NCI-H524 treated with DMSO at 0.1 percent for 48 hours (cell line): ENCODE data around the gene CCDC194.

ENCODE experiments used
- DNase-seq: peaks from one replicate; lab custom pipeline; 2025; lab: John Stamatoyannopoulos, UW

CCDC194 gene

DNA sequence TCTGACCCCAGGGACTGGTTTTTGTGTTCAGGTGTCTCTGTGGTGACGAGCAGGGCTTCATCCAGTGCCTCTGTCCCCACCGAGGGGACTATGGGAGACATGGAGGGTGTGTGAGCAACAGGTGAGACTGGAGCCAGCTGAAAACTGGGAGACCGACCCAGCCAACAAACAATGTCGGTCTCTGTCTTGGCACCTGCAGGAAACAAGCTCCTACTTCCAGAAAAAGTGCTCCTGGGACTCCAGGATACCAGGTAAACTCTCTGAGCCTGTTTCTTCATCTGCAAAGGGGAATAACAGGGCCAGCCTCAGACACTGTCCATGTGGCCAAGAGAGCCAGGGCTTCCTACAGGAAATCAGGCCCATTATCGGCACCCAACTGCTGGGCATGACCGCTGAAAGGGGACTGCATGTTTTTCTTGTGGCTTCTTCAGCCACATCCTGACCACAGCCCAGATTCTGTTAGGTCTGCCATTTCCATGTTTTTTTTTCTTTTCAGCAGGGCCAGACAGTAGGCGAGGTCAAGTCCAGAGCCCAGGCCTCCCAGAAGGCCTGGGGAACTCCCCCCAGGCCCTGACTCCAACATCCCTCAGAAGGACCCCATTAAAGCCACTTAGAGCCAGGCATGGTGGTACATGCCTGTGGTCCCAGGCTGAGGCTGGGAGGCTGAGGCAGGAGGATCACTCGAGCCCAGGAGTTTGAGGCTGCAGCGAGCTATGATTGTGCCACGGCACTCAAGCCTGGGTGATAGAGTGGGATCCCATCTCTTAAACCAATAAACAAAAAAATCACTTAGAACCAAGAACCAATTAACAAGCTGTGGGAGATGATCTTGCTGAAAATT is 12.3 kb upstream of the CCDC194 start:
- DNase-seq: no peak

DNA sequence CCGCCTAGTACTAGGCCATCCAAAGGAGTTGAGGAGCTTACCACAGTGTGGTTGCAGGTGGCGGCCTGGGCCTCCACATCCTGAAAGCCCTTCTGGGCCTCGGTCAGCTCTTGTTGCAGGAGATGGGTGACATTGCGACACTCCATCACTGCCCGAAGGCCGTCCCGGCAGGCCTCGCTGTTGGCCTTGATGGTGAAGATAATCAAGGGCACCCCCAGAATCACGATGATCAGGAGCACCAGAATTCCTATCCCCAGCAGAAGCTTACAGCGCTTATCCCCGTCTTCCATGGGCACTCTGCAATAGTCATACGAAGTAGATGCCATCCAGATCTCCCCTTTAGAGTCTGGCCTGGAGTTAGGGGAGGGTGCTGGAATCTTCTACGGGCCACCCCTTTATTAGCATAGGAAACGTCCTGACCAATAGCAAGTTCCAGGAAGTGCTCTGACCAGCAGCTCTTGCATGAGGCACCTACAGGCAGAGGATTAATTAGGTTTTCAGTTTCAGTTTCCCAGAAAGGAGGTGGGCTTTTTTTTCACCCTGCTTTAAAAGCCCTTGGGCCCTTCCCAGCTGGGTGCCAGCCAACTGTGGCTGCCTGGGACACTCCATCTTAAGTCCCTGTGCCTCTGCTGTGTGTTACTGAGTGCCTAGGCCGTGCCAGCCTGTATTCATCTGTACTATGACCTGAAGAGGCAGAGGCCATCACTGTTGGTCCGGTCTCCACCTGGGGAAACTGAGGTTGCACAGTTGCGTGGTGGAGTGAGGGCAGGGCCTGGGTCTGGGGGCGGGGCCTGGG is 11.5 kb upstream of the CCDC194 start, which contains the start of gene BST2:
Gene BST2, minus strand, starts transcription at position 381 of the 796 bp plus-strand sequence. Its CDS starts 55 bp downstream, at position 326.
- no peak for DNase-seq

DNA sequence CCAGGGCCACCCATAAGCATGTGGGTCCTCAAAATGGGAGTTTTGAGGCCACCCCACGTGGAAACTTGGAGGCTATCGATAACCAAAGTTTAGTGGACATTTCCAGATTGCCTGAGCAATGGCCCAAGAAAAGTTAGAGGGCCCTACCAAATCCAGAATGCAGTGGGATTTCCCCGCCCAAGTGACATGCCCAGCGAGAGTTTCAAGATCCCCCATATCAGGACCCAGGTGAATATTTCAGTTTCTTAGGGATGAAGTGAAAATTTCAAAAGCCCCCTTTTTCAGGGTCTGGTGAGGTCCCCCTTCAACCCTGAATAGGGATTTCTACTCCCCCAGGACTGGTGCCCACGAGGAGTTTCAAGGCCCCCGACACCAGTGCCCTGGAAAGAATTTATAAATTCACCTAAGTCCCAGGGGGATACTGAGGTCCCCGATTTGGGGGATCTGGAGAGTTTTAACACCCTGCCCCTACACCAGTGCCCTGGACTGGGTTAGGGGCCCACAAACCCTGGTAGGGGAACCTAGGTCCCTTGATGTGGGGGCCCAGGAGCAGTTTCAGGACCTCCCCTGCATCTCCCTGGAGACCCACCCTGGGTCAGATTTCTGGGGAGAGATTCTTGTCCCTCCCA is 10.7 kb upstream of the CCDC194 start:
- no peak for DNase-seq

DNA sequence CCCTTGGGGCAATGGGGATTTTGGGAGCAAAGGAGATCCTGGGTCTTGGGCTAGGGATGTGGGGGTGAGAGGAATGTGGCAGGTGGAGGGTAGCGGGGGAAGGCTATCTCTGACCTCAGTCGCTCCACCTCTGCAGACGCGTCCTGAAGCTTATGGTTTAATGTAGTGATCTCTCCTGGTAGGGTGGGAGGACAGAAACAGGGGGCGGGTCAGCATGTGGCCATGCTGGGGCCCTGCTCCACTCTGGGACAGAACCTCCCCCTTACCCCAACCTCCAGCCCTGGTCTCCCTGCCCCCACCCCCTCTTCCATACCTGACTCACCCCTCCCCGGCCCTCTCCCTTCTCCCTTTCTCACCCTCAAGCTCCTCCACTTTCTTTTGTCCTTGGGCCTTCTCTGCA is 10.0 kb upstream of the CCDC194 start:
- no peak for DNase-seq

DNA sequence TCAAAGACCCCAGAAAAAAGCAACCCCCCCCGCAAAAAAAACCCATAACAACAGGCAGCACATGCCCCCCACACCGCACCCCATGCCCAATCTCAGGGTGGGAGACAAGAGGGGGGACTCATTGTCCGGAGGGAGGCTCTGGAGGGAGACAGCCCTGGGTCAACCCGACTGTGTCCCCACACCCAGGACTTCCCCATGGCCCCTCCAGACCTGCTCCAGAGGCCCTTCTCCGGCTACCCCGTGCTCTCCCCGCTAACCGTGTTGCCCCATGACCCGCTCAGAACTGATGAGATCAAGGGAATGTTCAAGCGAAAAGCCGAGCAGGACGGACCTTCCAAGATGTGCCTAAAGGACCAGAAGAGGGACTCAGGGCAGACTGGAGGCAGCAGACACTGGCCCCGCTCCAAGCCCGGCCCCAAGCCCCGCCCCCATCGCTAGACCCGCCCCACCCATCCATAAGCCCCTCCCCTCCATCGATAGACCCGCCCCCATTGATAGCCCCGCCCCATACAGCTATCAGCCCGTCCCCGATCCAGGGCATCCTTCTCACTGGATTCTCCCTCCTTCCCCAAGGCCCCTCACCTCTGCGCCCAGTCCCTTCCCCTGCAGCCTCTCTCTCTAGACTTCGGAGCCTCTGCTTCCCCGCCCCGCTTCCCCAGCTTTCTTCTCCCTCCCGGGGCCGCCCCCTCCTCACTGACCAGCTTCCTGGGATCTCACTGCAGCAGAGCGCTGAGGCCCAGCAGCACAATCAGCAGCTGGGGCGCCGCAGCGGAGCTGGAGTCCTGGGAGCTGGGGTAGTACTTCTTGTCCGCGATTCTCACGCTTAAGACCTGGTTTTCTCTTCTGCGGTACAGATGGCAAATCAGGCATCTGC is 9.2 kb upstream of the CCDC194 start:
- no peak for DNase-seq

DNA sequence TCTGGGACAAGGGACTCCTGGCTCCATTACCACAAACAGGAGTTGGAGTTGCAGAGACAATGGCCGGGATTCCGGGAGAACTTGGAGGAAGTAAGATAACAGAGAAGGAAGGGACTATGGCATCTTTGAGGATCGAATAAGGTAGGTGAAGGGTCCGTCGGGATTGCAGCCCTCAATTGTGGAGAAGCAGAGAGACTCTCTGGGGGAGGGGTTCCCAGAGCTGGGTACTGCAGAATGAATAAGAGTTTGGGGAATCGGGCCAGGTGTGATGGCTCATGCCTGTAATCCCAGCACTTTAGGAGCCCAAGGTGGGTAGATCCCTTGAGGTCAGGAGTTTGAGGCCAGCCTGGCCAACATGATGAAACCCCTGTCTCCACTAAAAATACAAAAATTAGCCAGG is 7.6 kb upstream of the CCDC194 start:
- no peak for DNase-seq

DNA sequence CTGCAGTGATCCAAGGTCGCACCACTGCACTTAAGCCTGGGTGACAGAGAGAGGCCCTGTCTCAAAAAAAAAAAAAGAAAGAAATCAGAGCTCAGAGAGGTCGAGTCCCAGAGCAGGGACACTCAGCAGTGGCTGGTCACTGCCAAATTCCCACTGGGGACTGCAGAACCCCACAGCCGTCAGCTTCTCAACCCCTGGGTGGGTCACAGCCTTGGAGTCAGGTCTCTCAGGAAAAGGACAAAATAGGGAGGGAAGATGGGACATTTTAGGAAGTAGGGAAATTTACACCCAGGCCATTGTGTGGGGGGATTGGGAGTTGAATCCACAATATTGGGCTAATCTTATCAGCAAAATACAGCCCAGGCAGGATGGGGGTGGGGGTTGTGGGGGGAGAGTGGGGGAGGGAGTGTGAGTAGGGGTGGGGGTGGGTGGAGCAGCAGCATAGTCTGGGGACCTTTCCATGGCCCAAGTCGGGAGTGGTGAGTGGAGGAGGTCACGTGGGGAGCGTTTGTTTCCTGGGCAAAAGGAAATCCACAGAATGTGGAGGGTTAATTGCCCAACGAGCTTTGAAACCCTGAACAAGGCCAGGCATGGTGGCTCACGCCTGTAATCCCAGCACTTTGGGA is 5.0 kb upstream of the CCDC194 start:
- no peak for DNase-seq

DNA sequence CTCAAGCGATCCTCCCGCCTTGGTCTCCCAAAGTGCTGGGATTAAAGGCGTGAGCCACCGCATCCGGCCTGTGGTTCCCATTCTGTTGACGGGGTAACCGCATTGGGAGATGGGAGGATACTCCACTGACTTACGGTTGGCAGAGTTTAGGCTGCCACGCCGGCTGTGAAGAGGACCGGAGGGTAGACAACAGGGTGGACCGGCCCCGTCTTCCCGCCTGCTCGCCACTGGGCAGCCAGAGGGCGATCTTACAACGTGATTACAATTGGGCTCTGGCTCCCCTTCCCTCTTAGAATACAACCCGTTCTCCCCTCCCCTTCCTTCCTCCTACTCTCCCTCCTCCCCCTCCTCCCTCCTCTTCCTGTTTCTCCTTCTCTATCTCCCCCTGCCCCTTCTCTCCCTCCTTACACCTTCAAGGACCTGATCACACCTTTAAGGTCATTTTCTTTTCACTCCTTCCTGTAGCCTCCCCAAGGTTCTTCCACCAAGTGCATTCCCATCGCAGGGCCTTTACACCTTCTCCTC is 957 bp upstream of the CCDC194 start:
- no peak for DNase-seq

DNA sequence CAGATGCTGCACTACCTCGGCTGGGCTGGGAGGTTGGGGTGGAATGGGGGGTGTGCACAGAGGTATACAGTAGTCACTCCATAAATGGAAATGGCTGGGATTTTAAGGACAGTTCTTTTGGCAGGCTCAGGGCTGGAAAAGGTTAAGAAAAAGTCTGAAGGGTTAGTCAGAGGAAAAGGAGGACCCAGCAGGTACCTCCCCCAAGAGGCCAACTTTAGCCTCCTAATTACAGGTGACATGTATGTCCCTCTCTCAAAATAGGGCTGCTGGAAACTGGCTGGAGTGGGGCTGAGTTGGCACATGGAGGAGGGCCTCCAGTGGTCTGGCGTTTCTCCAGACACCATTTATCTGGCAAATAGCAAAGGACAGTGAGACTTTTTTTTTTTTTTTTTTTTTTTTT is 994 bp downstream of the CCDC194 start:
- no peak for DNase-seq

DNA sequence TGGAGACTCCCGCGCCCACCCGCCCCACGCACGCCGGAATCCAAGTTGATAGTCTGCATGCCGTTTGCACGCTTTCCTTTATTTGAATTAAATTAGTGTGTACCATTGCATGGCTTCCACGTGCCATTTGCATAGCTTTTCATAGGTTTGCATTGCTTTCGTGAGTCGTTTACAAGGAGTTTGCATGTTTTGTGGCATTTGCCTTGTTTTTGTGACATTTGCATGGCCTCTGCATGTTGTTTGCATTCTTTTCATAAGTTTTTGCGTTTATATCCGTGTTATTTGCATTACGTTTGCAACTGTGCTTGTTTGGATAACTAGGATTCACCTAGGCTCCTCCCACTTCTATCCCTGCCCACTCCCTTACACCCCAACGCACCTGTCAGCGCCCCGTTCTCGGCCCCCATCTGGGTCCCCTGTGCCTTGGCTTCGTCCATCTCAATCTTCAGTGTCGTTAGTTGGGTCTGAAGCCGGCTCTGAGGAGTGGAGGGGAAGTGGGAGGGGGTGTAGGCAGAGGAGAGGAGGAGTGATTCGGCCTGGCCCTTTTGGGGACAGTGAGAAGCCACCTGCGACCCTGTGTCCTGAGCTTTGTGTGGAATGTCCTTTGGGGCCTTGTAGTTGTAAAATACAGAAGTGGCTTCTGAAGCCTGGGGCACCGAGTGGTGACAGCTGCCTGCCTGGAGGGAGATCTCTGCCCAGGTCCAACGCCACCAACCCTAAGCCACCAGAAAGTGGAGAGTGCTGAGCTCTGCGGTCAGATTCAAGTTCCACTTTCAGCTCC is 2.4 kb downstream of the CCDC194 start:
- no peak for DNase-seq

DNA sequence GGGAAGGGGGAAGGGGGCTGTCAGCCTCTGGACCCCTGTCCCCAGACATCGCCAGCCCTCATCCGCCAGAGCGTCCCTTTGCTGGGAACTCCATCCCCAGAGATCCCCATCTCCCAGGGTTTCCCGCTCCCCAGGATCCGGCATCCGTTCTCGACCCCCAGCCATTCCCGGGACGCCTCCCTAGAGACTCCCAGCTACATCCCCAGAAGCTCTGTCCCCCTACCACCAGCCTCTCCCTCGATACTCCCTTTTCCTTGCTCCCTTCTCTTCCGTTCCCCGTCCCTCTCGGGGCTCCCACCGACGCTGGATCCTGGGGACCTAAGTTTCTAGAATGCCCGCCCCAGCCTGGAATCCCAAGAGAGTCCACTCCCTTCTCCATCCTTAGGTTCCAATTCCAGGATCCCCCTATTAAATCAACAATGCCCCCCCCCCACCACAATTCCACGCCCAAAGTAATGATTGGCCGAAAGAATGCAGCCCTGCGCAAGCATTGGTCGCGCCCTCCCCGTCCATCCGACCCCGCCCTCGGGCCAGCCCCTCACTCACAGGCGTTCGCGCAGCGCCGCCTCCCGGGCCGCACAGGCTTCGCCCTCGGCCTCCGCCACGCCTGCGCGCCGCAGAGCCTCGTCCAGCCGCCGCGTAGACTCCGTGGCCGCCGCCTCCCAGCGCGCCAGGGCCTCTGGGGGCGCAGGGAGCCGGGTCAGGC is 3.2 kb downstream of the CCDC194 start:
- DNase-seq: peak; percentile 54

DNA sequence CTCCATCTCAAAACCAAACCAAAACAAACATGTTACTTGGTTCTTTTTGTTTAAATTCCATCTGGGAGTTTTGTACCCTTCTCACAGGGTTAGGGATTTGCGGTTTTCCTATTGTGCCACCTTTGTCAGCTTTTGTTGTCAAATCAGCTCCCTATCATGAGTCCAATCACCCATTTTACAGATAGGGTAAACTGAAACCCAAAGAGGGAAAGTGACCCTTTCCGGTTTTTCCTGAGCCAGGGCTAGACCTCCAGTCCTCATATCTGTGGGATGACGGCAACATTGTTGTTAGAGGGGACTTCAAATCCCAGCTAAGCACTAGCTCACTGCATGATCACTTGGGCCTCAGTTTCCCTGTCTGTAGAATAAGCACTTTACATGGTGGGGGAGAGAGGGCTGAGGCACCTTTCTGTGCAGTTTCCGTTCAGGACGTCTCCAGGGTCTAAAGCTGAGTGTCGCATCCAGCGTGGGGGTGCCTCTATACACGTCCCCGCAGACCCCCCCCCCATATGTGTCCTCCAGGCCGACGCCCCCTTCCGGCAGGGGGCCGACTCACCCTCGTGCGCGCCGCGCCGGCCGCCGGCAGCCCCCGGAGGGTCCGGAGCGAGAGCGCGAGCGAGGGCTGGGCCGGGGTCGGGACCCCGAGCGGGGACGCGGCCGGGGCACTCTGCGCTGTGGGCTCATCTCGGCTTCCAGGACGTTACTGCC is 3.9 kb downstream of the CCDC194 start:
- DNase-seq: no peak

DNA sequence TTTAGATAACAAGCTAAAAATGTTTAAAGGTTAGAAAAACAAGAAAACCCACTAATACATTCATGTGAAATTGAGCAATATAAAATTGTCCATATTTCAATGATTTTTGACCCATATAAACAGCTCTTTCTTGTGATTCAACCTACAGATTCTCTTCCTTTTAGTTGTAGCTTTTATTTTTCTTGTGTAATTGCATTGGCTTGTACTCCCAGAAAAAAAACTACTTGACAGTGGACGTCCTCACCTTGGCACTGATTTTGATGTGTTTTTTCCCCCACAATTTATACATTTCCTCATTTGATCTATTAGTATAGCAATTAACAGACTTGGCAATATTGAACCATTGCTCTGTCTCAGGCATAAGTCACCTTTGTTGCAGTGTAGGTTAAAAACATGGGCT is 4.7 kb downstream of the CCDC194 start:
- no peak for DNase-seq

DNA sequence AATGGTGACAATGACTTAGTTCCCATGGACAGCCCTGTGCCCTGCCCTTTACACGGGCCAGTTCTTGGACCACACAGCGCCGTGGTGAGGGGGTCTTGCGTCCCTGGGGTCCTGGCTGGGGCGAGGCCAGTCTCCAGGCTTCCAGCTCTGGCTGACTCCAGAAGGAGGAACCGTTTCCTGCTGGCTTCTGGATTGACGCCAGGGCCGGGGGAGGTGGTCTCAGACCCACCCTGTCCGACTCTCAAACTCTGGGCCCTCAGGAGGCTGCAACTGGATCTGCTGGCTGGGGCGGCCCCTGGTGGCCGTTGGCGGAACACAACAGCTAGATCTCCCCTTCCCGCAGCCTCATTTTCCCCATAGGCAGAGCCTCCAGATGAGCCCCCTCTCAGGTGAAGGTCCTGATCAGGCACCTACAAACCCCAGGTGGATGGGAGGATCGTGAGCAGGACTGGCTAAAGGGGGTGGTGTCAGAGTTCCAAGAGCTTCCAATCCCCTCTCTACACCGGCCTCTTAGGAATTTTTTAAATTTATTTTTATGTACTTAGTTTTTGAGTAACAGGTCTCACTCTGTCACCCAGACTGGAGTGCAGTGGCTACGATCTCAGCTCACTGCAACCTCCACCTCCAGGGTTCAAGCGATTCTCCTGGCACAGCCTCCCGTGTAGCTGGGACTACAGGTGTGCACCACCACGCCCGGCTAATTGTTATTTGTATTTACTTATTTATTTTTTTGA is 8.0 kb downstream of the CCDC194 start:
- no peak for DNase-seq

DNA sequence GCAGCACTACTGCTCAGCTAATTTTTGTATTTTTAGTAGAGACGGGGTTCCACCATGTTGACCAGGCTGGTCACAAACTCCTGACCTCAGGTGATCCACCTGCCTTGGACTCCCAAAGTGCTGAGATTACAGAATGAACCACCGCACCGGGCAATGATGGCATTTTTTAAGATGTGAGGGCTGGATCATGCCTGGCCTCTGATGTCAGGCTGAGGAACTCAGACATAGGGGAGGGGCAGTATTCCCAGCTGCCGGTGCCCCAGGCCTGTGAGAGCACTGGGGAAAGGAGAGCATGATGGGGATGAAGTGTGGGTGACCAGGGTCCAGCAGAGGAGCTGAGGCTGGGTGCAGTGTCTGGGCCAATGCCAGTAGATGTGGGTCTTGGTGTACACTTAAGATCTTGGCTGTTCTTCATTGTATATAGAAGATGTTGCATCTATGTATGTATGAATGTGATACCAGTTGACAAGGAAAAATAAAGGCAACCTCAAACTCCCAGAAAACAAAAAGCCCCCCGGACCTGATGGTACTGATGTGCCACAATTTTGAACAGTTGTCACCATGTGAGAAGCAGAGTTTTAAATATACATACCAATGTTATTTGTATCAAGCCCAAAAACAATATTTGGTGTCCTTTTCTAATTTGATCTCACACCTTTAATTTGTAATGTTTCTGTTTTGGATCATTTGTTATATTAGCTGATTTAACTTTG is 13.4 kb downstream of the CCDC194 start:
- DNase-seq: no peak

DNA sequence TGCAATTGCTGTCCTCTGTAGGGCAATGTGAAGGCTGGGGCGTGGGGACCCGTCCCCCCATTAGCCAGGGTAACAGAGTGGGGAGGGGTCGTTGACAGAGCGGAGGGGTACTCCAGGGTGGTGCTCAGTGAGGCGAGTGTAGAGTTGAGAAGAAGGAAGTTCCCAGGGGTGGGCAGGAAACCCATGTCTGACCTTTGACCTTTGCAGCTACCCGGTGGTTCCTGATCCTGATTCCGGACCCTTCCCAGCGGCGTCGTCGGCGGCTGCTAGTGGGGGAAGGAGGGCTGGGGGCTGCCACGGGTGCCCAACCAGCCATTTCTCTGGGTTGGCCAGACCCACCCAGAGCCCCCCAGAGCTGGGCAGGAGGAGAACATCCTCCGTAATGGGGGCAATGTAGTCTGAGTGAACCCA is 14.8 kb downstream of the CCDC194 start:
- DNase-seq: no peak

DNA sequence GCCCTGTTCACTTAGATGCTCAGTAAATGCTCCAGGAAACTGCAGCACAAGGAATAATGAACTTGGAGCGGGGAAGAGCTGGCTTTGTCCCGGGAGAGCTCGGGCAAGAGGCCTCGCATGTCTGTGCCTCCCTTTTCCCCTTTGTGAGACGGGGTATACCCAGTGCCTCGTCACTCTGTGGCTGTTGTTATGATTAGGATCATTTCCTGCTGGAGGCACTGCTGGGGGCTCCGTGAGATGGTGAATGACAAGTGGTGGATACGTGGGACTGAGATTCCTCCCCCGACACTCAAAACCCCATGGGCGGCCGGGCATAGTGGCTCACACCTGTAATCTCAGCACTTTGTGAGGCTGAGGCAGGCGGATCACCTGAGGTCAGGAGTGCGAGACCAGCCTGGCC is 15.7 kb downstream of the CCDC194 start:
- DNase-seq: no peak
